Common myeloid progenitor, CD34-positive (primary cell): ENCODE results near the gene ZNF385A. TPM values are rescaled to one million over a fixed set of nuclear protein-coding genes. Genes with fewer than 3 reads are reported as not detected.
A peak's percentile ranks its signal among the peaks of the same experiment; 100 is the strongest.

Experiments
- CTCF ChIA-PET: fragments of 350-600 bp; sonication (Branson Sonifier 250); formaldehyde crosslinking; loops from one replicate; lab custom pipeline; 2021; ENCODE audit warnings: antibody characterized with exemption; lab: Charles Lee
- POLR2A ChIA-PET: fragments of 350-600 bp; sonication (Branson Sonifier 250); formaldehyde crosslinking; loops from one replicate; lab custom pipeline; 2021; ENCODE audit warnings: antibody characterized with exemption; lab: Charles Lee
- DNase-seq, 3 donors: peaks; one replicate each; pipeline versions ENCODE4 v3.0.0 to v3.0.0-alpha.2; 2013
- H3K27ac ChIP-seq, 2 experiments: 1 replicate in 1 of 2; 2 replicates in 1 of 2; pipeline ENCODE4 v1.7.0; 2013; ENCODE audit warnings: inconsistent platforms in 2 of 2, low read length in 2 of 2, mild to moderate bottlenecking in 2 of 2, low read depth in 1 of 2, moderate library complexity in 1 of 2; ENCODE audit not compliant: severe bottlenecking in 2 of 2, insufficient read depth in 1 of 2, poor library complexity in 1 of 2
- H3K27me3 ChIP-seq, 5 experiments: replicated peaks in 2 of 5; 1 replicate in 3 of 5; 2 replicates in 2 of 5; pipeline versions ENCODE4 v1.6.1 to v1.7.0; 2013; ENCODE audit warnings: low read length in 4 of 5, mild to moderate bottlenecking in 2 of 5, moderate library complexity in 2 of 5, inconsistent platforms in 1 of 5; ENCODE audit not compliant: insufficient read depth in 5 of 5, control insufficient read depth in 4 of 5
- H3K36me3 ChIP-seq, 4 experiments: 1 replicate in 2 of 4; 2 replicates in 2 of 4; pipeline versions ENCODE4 v1.6.1 to v1.7.0; 2013; ENCODE audit warnings: low read length in 3 of 4, control low read depth in 1 of 4, mild to moderate bottlenecking in 1 of 4; ENCODE audit not compliant: control insufficient read depth in 4 of 4, insufficient read depth in 4 of 4
- H3K4me1 ChIP-seq, 4 experiments: 1 replicate in 3 of 4; 2 replicates in 1 of 4; pipeline versions ENCODE4 v1.6.1 to v1.7.1; 2013; ENCODE audit warnings: low read length in 3 of 4, mild to moderate bottlenecking in 3 of 4, control low read depth in 1 of 4, inconsistent platforms in 1 of 4, moderate library complexity in 1 of 4; ENCODE audit not compliant: control insufficient read depth in 4 of 4, insufficient read depth in 4 of 4; ENCODE audit errors: control extremely low read depth in 1 of 4
- H3K4me3 ChIP-seq, 7 experiments: 1 replicate in 4 of 7; 2 replicates in 3 of 7; pipeline versions ENCODE4 v1.5.1 to v1.7.0; 2013; ENCODE audit warnings: mild to moderate bottlenecking in 7 of 7, low read length in 6 of 7, moderate library complexity in 6 of 7, inconsistent platforms in 2 of 7, low read depth in 2 of 7, control low read depth in 1 of 7; ENCODE audit not compliant: insufficient read depth in 4 of 7, control insufficient read depth in 1 of 7; ENCODE audit errors: extremely low read depth in 1 of 7
- H3K9me3 ChIP-seq, 5 experiments: 1 replicate in 4 of 5; 2 replicates in 1 of 5; pipeline versions ENCODE4 v1.6.1 to v1.7.1; 2013; ENCODE audit warnings: low read length in 4 of 5, mild to moderate bottlenecking in 2 of 5, inconsistent platforms in 1 of 5, low read depth in 1 of 5, moderate library complexity in 1 of 5; ENCODE audit not compliant: control insufficient read depth in 4 of 5, insufficient read depth in 2 of 5; ENCODE audit errors: control extremely low read depth in 1 of 5
- WGBS: methylation state at CpG from one replicate; pipeline ENCODE4 v1.1.5; 2013; ENCODE audit not compliant: insufficient coverage; 5-methylcytosine and 5-hydroxymethylcytosine counted together
- polyA plus RNA-seq: library from polyadenylated mRNA; unstranded; fragments of 120-200 nt; gene quantifications from one replicate; pipeline ENCODE4 v1.2.1, GENCODE V29; 2013

Gene ZNF385A
- 14.9 TPM for polyA plus RNA-seq

GRCh38 chr12:54384591-54385041 lies at the start of gene ZNF385A:
TSS of gene ZNF385A (minus strand) at chr12:54384733. CDS start at chr12:54384514, 219 bp downstream.
- DNase-seq, result peak; percentile 52 to 78 (median 76)
- Histone ChIP-seq H3K4me3 (peak within 1 kb of the TSS in 2 of 7 experiments; percentile 39 to 42), H3K27me3 (no peaks in the 10 kb centered on the region), H3K4me1 (peaks cover 0 to 68% (median 32%) of the 10 kb centered on the region in 4 experiments), H3K36me3 (peaks cover 0 to 18% (median under 1%) of the 10 kb centered on the region in 4 experiments), H3K27ac (peak within 1 kb of the TSS in 1 of 2 experiments; percentile 52), H3K9me3 (no peaks in the 10 kb centered on the region)
- no CpG with 5 or more reads among the region's 1 CpG for WGBS
- ChIA-PET POLR2A (interaction anchor here (0.6 kb wide), 1 partner anchor 119 kb away, joined by 3 read pairs; no protein-coding TSS in a partner anchor), CTCF (interaction anchor here (0.6 to 4.5 kb wide), 13 partner anchors 9 to 170 kb away, joined by 3 to 27 read pairs (median 5); partner anchors contain the start of gene COPZ1)

- no peaks in the 10 kb centered on the region for H3K36me3 ChIP-seq
- ChIA-PET CTCF (interaction anchor here (1.2 to 19.5 kb wide), 5 partner anchors 10 to 40 kb away, joined by 3 to 630 read pairs (median 8); partner anchors contain the start of gene ITGA5), POLR2A (interaction anchor here (1.2 kb wide), 1 partner anchor 13 kb away, joined by 3 read pairs; no protein-coding TSS in a partner anchor)
- 82% methylated on average over 4 of the region's 4 CpGs for WGBS
- no peak overlapping the region for H3K27ac ChIP-seq
- H3K4me3 ChIP-seq, result no peak overlapping the region
- H3K9me3 ChIP-seq, result no peaks in the 10 kb centered on the region
- no peak for DNase-seq
- peaks cover 4 to 48% (median 37%) of the 10 kb centered on the region in 4 experiments for H3K4me1 ChIP-seq
- H3K27me3 ChIP-seq, result no peaks in the 10 kb centered on the region
Measured at GRCh38 chr12:54432815-54433164, 48.3 kb upstream of the ZNF385A start.

DNA sequence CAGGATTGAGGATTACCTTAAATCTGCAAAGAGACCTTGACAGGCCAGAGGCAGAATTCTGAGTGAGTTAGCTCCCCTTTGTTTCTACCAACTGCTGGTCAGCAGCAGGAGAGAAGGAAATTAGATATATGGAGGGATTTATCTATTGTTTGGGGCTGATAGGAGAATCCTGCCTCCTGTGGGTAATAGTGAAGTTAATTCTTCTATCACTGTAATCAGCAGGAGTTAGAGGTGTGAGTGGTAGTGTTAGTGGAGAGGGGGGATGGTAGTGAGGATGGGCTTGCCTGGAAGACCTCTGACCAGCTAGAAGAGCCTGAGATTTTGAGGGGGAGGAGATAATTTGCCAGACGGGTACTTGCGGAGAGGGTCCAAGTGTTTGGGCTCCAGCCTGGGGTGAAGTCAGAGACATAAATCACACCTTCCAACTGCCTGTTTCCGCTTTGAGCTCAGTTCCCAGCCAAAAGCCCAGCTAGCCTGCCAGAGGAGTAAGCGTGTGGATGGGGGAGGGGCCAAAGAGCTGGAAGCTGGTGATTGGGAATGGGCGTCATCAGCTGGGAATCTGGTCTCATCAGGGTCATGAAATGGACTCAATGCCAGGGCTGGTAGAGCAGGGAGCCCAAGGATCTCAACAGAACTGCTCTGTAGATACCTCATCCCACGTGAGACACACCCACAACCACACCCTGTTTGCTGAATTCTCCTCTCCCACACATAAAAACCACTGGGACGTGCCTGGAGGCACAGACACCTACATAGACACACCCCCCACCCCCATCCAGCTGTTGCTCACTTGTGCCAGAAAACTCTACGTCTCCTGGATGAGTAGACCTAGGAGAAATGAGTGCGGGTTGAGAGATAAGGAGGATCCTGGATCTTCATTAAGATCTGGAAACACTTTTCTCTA lies 47.6 kb upstream of the ZNF385A start:
- Histone ChIP-seq H3K27me3 (no peaks in the 10 kb centered on the region), H3K9me3 (no peaks in the 10 kb centered on the region), H3K36me3 (no peaks in the 10 kb centered on the region), H3K4me3 (peak overlapping the region in 1 of 7 experiments; percentile 44), H3K4me1 (peaks cover 4 to 54% (median 42%) of the 10 kb centered on the region in 4 experiments), H3K27ac (no peak overlapping the region)
- no peak for DNase-seq
- 13% methylated on average over 4 of the region's 9 CpGs for WGBS
- CTCF ChIA-PET, result interaction anchor here (1.2 to 19.5 kb wide), 6 partner anchors 9 to 62 kb away, joined by 3 to 630 read pairs (median 6); partner anchors contain the start of gene ITGA5
- POLR2A ChIA-PET, result interaction anchor here (0.8 to 1.2 kb wide), 2 partner anchors 13 to 14 kb away, joined by 3 read pairs; no protein-coding TSS in a partner anchor

GRCh38 chr12:54430471-54431069 lies 46.0 kb upstream of the ZNF385A start:
- ChIA-PET POLR2A (interaction anchor here (1.0 to 1.1 kb wide), 2 partner anchors 23 to 31 kb away, joined by 3 read pairs; no protein-coding TSS in a partner anchor), CTCF (interaction anchor here (0.6 to 19.5 kb wide), 8 partner anchors 8 to 60 kb away, joined by 3 to 630 read pairs (median 3); partner anchors contain the start of gene ITGA5)
- DNase-seq, result no peak
- Histone ChIP-seq H3K27me3 (no peaks in the 10 kb centered on the region), H3K9me3 (no peaks in the 10 kb centered on the region), H3K4me3 (no peak overlapping the region), H3K27ac (no peak overlapping the region), H3K36me3 (no peaks in the 10 kb centered on the region), H3K4me1 (peaks cover 4 to 68% (median 47%) of the 10 kb centered on the region in 4 experiments)
- WGBS, result 94% methylated on average over 4 of the region's 5 CpGs

- H3K36me3 ChIP-seq, result no peaks in the 10 kb centered on the region
- CTCF ChIA-PET, result interaction anchor here (2.5 to 19.5 kb wide), 5 partner anchors 9 to 49 kb away, joined by 10 to 630 read pairs (median 88); partner anchors contain the start of gene ITGA5
- H3K9me3 ChIP-seq, result no peaks in the 10 kb centered on the region
- no CpG with 5 or more reads among the region's 3 CpGs for WGBS
- H3K27me3 ChIP-seq, result no peaks in the 10 kb centered on the region
- H3K27ac ChIP-seq, result peak overlapping the region in 1 of 2 experiments; percentile 63
- DNase-seq, result no peak
- peak overlapping the region in 1 of 7 experiments; percentile 37 for H3K4me3 ChIP-seq
- peaks cover 4 to 77% (median 52%) of the 10 kb centered on the region in 4 experiments for H3K4me1 ChIP-seq
- POLR2A ChIA-PET, result interaction anchor here (2.3 to 2.7 kb wide), 3 partner anchors 10 to 16 kb away, joined by 5 to 22 read pairs (median 13); partner anchors contain the start of gene ITGA5
Measured at GRCh38 chr12:54429014-54429471, 44.5 kb upstream of the ZNF385A start.
